ENCODE measurements around the gene GSTK1.

Gene GSTK1

DNA sequence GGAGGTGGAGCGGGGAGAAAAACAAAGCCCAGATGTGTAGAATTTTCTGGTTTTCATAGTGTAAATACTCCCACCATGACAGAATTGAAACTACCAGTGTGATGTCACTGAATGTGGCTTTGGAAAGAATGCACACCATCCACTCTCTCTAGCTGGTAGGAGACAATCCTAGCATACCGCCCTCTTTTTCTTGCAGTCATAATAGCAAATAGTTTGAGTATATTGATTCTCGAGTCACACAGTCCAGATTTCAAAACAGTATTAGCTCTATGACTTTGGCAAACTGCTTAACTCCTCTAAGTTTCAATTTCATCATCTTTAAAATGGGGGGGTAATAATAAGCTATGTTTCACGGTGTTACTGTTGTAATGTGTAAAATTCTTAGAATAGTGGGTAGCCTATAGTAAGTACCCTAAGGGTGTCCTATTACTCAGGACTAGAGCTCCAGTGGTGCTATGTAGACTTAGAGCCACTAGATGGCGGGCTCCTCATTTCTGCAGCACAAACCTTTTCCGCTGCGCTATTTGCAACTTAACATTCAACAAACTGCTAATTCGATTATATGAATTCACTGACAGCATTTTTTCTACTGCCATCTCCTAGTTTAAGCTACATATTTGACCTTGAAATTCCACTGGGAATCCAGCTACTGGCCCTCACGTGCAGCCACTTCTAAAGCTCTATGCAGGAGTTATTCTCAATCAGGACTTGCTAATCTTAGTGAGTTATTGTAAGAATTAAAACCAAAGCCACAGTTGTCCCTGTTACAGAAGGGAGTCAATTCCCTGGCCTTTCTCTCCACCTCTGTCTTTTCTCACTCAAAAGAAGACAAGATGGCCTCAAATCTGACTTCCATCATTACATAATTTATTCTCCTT is 22.7 kb upstream of the GSTK1 start:
- TF ChIP-seq CEBPB (IDR thresholded peaks at IDR 0.05), result no peak
- TF ChIP-seq RAD21 (IDR thresholded peaks at IDR 0.05; ENCODE audit: low read depth), result peak; percentile 95

DNA sequence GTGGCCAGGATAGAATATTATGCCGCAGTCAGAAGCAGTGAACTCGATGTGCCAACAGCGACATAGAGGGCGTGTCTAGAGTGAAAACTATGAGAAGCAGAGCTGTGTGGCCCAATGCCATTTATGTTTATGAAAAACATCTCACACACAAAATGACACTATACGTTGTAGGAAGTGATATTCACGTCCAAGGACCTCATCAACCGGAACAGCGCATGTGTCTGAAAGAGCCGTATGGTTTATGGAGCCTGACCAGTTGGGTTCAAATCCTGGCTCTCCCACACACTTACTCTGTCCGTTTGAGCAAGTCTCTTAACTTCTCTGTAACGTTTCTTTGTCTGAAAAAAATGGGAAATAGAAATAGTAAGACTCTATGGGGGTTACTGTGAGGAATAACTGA is 20.9 kb upstream of the GSTK1 start:
- no peak for TF ChIP-seq CEBPB (IDR thresholded peaks at IDR 0.05)
- no peak for TF ChIP-seq RAD21 (IDR thresholded peaks at IDR 0.05; ENCODE audit: low read depth)
- no peak for TF ChIP-seq TCF12 (IDR thresholded peaks at IDR 0.05; ENCODE audit: low read depth)
- TF ChIP-seq TEAD4 (IDR thresholded peaks at IDR 0.05), result no peak
- no peak for TF ChIP-seq EP300 (IDR thresholded peaks at IDR 0.05; ENCODE audit: borderline replicate concordance)
- TF ChIP-seq, protein P1, sequence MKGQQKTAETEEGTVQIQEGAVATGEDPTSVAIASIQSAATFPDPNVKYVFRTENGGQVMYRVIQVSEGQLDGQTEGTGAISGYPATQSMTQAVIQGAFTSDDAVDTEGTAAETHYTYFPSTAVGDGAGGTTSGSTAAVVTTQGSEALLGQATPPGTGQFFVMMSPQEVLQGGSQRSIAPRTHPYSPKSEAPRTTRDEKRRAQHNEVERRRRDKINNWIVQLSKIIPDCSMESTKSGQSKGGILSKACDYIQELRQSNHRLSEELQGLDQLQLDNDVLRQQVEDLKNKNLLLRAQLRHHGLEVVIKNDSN (IDR thresholded peaks at IDR 0.05), result no peak
- no peak for TF ChIP-seq TAF1 (IDR thresholded peaks at IDR 0.05; ENCODE audit: low read depth)
- no peak for TF ChIP-seq YY1 (IDR thresholded peaks at IDR 0.05; ENCODE audit: low read depth)
- TF ChIP-seq CREB1 (IDR thresholded peaks at IDR 0.05; ENCODE audit: low read depth), result no peak
- no peak for TF ChIP-seq NFIC (IDR thresholded peaks at IDR 0.05)
- TF ChIP-seq, protein P2, sequence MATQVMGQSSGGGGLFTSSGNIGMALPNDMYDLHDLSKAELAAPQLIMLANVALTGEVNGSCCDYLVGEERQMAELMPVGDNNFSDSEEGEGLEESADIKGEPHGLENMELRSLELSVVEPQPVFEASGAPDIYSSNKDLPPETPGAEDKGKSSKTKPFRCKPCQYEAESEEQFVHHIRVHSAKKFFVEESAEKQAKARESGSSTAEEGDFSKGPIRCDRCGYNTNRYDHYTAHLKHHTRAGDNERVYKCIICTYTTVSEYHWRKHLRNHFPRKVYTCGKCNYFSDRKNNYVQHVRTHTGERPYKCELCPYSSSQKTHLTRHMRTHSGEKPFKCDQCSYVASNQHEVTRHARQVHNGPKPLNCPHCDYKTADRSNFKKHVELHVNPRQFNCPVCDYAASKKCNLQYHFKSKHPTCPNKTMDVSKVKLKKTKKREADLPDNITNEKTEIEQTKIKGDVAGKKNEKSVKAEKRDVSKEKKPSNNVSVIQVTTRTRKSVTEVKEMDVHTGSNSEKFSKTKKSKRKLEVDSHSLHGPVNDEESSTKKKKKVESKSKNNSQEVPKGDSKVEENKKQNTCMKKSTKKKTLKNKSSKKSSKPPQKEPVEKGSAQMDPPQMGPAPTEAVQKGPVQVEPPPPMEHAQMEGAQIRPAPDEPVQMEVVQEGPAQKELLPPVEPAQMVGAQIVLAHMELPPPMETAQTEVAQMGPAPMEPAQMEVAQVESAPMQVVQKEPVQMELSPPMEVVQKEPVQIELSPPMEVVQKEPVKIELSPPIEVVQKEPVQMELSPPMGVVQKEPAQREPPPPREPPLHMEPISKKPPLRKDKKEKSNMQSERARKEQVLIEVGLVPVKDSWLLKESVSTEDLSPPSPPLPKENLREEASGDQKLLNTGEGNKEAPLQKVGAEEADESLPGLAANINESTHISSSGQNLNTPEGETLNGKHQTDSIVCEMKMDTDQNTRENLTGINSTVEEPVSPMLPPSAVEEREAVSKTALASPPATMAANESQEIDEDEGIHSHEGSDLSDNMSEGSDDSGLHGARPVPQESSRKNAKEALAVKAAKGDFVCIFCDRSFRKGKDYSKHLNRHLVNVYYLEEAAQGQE (IDR thresholded peaks at IDR 0.05; ENCODE audit: low read depth), result no peak
- no peak for TF ChIP-seq ZBTB7A (IDR thresholded peaks at IDR 0.05; ENCODE audit: low read depth)
- TF ChIP-seq, protein P3, sequence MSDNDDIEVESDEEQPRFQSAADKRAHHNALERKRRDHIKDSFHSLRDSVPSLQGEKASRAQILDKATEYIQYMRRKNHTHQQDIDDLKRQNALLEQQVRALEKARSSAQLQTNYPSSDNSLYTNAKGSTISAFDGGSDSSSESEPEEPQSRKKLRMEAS (IDR thresholded peaks at IDR 0.05), result no peak
- TF ChIP-seq FOXM1 (IDR thresholded peaks at IDR 0.05; ENCODE audit: borderline replicate concordance, low read depth), result no peak
- TF ChIP-seq EGR1 (IDR thresholded peaks at IDR 0.05), result no peak

DNA sequence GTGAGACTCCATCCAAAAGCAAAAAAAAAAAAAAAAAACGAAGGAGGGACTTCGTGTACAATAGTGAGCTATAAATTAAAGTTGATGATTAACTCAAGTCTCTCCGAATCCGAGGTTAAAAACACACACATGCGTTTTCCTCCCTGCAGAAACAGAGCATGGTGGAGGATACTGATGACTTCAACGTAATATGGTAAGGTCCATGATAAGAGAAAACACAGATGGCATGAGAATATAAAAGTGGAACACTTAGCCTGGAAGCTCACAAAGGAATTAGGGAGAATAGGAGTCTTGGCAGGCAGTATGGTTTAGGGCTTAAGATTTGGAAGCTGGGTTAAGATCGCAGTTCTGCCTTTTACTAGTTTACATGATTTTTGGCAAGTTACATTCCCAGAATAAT is 20.1 kb upstream of the GSTK1 start:
- TF ChIP-seq TCF12 (IDR thresholded peaks at IDR 0.05; ENCODE audit: low read depth), result no peak
- TF ChIP-seq, protein P3 (IDR thresholded peaks at IDR 0.05), result no peak
- no peak for TF ChIP-seq TAF1 (IDR thresholded peaks at IDR 0.05; ENCODE audit: low read depth)
- TF ChIP-seq TEAD4 (IDR thresholded peaks at IDR 0.05), result no peak
- no peak for TF ChIP-seq NFIC (IDR thresholded peaks at IDR 0.05)
- no peak for TF ChIP-seq CREB1 (IDR thresholded peaks at IDR 0.05; ENCODE audit: low read depth)
- TF ChIP-seq EP300 (IDR thresholded peaks at IDR 0.05; ENCODE audit: borderline replicate concordance), result no peak

DNA sequence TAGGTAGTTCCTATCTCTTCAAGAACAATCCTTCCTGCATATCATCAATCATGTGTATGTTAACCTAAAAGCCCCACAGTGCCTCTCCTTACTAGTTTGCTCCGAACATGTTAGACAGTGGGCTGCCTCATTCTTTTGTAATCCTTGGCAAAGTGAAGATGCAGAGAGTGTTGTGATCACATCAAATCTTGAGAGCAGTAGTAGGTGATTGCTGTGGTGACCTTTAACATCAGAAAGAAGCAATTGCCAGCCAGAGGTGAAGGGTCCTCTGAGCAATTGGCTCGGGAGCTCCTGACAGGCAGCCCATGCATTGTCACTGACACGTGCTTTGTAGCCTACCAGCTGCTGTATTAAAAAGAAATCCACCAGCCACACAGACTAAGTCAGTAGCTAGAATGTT is 19.6 kb upstream of the GSTK1 start:
- TF ChIP-seq RAD21 (IDR thresholded peaks at IDR 0.05; ENCODE audit: low read depth) (no peak), EGR1 (IDR thresholded peaks at IDR 0.05) (no peak), CREB1 (IDR thresholded peaks at IDR 0.05; ENCODE audit: low read depth) (no peak), EP300 (IDR thresholded peaks at IDR 0.05; ENCODE audit: borderline replicate concordance) (no peak), CEBPB (IDR thresholded peaks at IDR 0.05) (no peak), TEAD4 (IDR thresholded peaks at IDR 0.05) (no peak), YY1 (IDR thresholded peaks at IDR 0.05; ENCODE audit: low read depth) (no peak), FOXM1 (IDR thresholded peaks at IDR 0.05; ENCODE audit: borderline replicate concordance, low read depth) (no peak), NFIC (IDR thresholded peaks at IDR 0.05) (no peak), TCF12 (IDR thresholded peaks at IDR 0.05; ENCODE audit: low read depth) (no peak), TAF1 (IDR thresholded peaks at IDR 0.05; ENCODE audit: low read depth) (no peak), ZBTB7A (IDR thresholded peaks at IDR 0.05; ENCODE audit: low read depth) (no peak)
- TF ChIP-seq, protein P3 (IDR thresholded peaks at IDR 0.05), result no peak
- TF ChIP-seq, protein P1 (IDR thresholded peaks at IDR 0.05), result no peak
- TF ChIP-seq, protein P2 (IDR thresholded peaks at IDR 0.05; ENCODE audit: low read depth), result no peak

DNA sequence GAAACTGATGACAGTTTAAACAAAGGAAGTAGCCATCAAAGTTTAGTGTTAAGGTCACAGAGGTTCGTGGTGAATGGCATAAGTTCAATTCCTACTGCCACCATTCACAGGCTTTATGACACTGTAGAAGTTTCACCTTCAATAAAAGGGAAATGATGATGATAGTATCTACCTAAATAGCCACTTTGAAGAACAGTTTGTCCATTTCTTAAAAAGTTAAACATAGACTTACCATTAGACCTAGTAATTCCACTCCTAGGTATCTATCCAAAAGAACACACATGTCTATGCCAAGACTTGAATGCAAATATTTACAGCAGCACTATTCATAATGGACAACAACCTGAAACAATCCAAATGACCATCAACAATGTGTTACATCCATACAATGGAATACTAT is 18.9 kb upstream of the GSTK1 start:
- TF ChIP-seq EGR1 (IDR thresholded peaks at IDR 0.05), result no peak
- TF ChIP-seq TEAD4 (IDR thresholded peaks at IDR 0.05), result no peak
- TF ChIP-seq EP300 (IDR thresholded peaks at IDR 0.05; ENCODE audit: borderline replicate concordance), result no peak
- TF ChIP-seq CEBPB (IDR thresholded peaks at IDR 0.05), result no peak
- TF ChIP-seq TCF12 (IDR thresholded peaks at IDR 0.05; ENCODE audit: low read depth), result no peak

DNA sequence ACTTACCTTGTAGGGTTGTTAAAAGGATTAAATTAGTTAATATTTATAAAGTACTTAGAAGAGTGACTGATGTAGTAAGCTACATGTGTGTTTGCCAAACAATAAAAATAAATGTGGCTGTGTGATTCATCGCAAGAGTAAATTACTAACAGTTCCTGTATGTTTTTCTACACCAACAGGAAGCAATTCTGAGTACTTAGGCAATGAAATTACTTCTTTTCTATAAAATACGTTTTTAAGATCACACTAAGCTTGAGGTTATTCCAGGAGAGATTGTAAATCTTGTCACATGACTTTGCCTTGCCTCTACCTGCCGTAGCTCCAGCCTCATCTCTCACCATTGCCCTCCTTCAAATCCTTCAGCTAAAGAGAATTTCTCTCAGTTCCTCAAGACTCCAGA is 18.1 kb upstream of the GSTK1 start:
- TF ChIP-seq TAF1 (IDR thresholded peaks at IDR 0.05; ENCODE audit: low read depth), result no peak
- TF ChIP-seq, protein P1 (IDR thresholded peaks at IDR 0.05), result no peak
- no peak for TF ChIP-seq EGR1 (IDR thresholded peaks at IDR 0.05)
- TF ChIP-seq FOXM1 (IDR thresholded peaks at IDR 0.05; ENCODE audit: borderline replicate concordance, low read depth), result no peak
- no peak for TF ChIP-seq YY1 (IDR thresholded peaks at IDR 0.05; ENCODE audit: low read depth)
- TF ChIP-seq CREB1 (IDR thresholded peaks at IDR 0.05; ENCODE audit: low read depth), result no peak
- TF ChIP-seq EP300 (IDR thresholded peaks at IDR 0.05; ENCODE audit: borderline replicate concordance), result no peak
- TF ChIP-seq TCF12 (IDR thresholded peaks at IDR 0.05; ENCODE audit: low read depth), result no peak
